Measurements from ENCODE around the gene FGF5. TPM values are rescaled to one million over a fixed set of nuclear protein-coding genes. Genes with fewer than 3 reads are reported as not detected.

Gene FGF5
- total RNA-seq, 1 experiment from 2014 or later = 1.0 TPM

DNA sequence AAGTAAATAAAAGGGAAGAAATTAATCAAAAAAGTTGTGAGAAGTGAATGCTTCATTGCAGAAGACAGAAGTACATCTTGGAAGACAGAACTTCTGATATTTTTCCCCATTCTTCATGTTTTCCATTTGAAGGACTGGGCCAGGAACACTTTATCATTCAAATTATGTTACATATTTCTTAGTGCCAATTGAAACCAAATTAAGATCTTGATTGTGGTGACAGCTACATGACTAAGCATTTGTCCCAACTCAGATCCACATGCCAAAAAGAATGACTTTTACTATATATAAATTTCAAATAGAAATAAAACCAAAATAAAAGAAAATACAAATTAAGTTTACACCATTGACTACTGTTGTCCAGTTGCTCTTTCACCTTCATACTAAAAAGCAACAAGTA lies 14.0 kb upstream of the FGF5 start:
- in situ Hi-C loops (cut with HindIII; ENCODE audit: low sequenced_read_pairs) = no loop called here
- DNase-seq (ENCODE audit: low spot score) = no peak

DNA sequence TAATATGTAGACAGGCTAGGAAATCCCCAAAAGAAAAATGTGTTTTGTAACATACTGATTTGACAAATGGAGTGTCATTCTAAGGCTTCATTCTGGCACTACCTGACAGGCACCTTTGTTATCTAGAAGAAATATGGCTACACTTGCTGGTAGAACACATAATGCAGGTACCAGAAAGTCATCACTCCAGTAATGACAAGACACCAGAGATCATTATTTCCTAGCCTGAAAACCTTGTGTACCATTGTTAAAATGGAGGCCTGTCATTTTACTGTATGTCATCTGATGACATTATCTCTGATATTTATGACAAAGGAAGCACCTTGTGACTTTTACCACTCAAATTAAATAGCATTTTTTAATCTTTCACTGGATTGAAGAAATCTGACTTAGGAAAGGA lies 13.5 kb upstream of the FGF5 start:
- in situ Hi-C loops (cut with HindIII; ENCODE audit: low sequenced_read_pairs) = no loop called here
- DNase-seq (ENCODE audit: low spot score) = no peak

DNA sequence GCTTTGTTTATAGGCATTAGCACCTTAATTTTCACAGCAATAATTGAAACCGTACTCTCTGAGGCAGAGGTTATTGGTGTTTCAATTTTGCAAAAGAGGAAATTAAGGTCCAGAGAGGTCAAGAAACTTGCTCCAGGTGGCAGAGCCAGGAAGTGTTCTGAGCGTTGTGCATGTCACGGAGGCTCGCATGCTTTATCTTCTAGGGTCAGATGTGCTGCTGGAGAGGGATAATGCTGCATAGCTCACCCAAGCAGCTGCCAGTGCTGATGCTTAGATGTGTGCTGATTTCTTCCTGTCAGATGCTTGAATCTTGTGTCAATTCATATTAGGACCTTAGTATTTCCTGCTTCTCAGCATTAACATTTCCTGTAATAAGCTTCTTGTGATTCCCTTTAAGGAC lies 13.0 kb upstream of the FGF5 start:
- no peak for DNase-seq (ENCODE audit: low spot score)
- in situ Hi-C loops (cut with HindIII; ENCODE audit: low sequenced_read_pairs) = no loop called here

DNA sequence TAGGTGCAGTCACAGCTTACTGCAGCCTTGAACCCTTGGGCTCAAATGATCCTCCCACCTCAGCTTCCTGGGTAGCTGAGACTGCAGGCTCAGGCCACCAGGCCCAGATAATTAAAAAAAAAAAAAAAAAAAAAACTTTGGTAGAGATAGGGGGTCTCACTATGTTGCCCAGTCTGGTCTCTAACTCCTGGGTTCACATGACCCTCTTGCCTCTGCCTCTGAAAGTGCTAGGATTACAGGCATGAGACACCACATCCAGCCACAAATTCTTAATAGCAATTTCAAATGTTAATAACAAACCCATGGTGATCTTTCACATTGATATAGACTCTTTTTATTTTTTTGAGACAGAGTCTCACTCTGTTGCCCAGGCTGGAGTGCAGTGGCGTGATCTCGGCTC lies 12.3 kb upstream of the FGF5 start:
- DNase-seq (ENCODE audit: low spot score) = no peak
- in situ Hi-C loops (cut with HindIII; ENCODE audit: low sequenced_read_pairs) = no loop called here

DNA sequence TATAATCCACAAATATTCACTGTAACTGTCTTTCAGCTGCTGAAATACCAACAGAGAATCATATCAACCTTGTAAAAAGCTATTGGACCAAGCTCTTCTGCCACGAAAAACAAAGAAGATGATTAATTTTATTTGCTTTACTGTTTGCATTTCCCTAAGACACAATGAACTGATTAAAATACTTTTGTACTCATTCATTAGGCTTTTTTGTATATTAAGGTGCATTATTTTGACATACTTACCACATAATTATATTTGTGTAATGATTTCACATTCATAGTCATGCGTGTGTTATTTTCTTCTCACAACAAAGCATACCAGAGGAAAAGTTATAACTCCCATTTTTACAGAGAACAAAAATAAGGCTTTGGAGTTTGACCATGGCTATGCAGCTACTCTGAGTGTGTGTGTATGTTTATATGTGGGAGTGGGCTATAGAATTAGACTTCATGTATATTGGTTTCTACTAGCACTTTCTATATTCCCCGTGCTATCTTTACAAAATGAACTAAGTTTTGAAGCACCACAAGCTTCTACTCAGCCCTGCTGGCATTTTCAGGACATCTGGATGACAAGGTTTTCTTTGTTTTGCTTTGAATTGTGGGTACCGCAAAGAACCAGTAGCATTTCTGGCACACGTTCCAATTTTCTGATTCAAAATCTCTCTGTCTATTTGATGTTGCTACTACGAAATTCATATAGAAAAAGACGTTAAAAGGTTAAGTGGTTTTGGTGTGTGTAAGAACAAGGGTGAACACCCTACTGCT lies 11.0 kb upstream of the FGF5 start:
- in situ Hi-C loops (cut with HindIII; ENCODE audit: low sequenced_read_pairs) = no loop called here
- no peak for DNase-seq (ENCODE audit: low spot score)

DNA sequence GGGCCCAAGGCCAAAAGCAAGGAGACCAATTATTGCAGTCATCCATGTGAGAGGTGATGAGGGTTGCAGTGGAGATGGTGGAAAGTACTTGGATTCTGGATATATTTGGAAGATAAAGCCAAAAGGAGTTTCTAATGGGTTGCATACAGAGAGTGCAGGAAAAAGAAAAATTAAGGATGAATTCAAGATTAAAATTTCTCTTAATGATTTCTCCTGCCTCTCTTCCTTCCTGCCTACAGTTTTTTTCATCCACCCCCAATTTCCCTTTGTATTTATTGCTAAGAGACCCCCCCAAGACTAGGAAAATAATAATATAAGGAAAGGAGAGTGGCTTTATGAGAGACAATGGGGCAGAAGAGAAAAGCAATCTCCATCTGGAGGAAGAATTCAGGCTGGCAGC lies 8.6 kb upstream of the FGF5 start:
- no peak for DNase-seq (ENCODE audit: low spot score)
- in situ Hi-C loops (cut with HindIII; ENCODE audit: low sequenced_read_pairs) = no loop called here

DNA sequence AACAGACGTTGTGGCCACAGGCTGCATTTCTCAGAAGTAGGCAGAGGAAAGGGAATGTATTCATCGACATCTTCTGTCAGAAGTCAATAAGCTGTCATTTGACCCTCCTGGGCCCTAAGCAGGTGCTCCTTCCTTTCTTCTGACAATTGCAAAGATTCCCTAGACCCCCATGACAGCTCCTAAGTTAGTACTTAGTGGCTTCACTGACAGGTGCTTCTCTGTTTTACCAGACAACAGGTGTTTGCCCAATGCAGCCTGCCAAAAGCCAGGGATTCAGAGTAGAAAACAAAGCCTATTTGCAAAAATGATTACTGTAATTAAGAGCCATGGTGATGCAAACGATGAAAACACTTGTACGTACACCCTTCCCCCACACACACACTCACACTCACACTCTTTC lies 7.5 kb upstream of the FGF5 start:
- in situ Hi-C loops (cut with HindIII; ENCODE audit: low sequenced_read_pairs) = no loop called here
- DNase-seq (ENCODE audit: low spot score) = no peak

DNA sequence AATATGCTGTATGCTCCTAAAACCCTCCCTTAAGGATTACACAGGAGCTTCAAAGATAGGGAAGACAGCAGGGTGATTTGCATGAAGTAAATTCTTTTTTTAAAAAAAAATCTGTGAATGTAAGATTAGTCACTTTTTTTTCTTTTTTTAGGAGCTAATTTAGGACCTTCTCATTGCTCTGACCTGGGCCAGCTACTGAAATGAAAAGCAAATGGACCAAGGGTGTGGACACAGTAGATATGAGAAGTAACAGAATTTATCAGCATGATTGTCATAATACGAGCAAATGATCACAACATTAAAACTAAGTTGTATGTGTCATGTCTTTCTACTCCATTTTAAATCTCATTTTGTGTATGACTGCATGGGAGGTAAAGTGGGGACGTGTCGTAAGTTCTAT lies 6.6 kb upstream of the FGF5 start:
- in situ Hi-C loops (cut with HindIII; ENCODE audit: low sequenced_read_pairs) = no loop called here
- no peak for DNase-seq (ENCODE audit: low spot score)

DNA sequence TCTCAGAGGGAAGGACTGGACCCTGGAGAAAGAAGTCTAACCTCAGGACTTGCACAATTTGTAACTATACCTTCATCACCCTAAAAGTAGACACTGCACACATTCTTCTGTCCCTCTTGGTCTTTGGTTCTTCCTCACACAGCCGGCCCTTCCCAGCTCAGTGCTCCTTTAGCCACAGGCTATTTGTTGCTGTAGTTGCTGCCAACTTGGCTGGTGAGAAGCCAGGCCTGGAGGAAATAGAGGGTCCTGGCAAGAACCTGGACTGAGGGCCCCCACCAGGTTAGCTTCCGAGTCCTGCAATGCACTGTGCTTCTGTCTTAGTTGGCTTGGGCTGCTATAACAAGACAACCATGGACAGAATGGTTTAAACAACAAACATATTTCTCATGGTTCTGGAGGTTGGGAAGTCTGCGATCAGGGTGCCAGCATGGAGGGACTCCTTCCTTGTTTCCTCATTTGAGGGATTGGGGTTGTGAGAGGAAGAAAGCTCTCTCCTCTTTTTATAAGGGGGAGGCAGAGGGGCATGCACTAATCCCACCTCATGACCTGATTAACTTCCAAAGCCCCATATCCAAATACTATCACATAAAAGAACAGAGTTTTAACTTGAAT lies 4.4 kb upstream of the FGF5 start:
- peak; percentile 84 for DNase-seq (ENCODE audit: low spot score)
- in situ Hi-C loops (cut with HindIII; ENCODE audit: low sequenced_read_pairs) = no loop called here

DNA sequence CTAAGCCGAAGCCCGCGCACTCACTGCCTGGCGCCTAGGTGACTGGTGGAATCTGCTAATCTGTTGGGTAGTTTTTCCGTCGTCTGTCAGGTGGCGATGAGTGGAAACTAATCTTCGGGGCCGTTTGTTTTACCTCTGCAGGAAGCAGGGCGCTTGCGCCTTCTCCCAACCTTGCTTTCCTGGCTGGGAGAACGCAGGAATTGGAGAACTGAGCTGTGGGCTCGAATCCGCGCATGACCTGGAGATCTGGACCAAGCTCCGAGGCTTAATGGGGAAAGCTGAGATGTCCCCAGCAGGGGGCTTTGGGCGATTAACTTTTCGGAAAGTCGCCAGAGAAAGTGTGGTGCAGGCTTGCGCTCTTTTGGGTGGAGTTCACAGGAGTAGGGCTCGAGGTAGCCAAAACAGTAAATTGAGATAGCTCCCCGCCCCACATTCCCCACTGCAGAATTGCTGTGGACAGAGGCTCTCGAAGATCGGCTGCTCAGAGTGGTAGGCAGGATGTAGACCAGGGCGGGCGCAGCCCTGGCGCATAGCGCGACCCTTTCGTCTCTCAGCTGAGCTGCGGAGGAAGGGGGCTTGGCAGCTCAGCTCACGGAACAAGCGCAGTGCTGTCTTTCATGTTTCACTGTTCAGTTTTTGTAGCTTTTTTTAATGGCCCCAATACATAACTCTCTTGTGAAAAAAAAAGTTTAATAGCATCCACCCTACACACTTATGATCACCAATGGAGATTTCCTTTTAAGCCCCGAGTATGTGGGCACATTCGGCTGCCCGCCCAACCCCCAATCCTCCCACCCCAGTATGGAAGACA lies 2.7 kb upstream of the FGF5 start:
- in situ Hi-C loops (cut with HindIII; ENCODE audit: low sequenced_read_pairs) = no loop called here
- peak; percentile 31 for DNase-seq (ENCODE audit: low spot score)

DNA sequence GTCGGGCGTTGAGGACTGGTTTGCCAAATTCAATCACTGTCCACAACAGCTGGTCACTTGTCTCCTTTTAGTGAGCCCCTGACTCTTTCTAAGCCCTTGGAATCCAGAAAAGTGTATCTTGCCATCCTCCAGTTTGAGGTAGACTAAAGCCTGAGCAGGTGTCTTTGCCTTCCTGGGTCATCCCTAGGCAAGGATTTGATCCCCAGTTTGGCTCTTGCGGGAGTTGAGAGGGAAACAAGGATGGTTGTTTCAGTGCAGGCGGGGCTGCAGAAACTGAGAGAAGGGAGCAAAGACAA lies 2.2 kb upstream of the FGF5 start:
- in situ Hi-C loops (cut with HindIII; ENCODE audit: low sequenced_read_pairs) = no loop called here
- no peak for DNase-seq (ENCODE audit: low spot score)

DNA sequence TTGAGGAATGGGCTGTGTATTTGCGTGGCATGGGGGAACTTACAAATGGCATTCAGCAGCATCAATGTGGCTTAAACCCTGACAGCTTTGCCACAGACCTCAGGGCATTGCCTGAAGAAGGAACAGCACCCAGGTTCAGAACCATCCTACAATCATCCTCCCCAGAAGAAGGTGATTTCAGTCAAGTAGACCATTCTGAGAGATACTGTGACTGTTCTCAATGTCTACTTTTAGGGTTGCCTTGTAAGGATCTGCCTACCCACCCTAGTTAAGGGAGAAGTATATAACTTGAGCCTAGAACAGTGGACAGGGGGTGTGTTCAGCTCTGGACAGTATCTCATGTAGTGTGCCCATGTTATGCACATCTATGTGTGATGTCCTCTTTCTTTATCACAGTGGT lies 1.6 kb upstream of the FGF5 start:
- in situ Hi-C loops (cut with HindIII; ENCODE audit: low sequenced_read_pairs) = no loop called here
- peak; percentile 30 for DNase-seq (ENCODE audit: low spot score)

DNA sequence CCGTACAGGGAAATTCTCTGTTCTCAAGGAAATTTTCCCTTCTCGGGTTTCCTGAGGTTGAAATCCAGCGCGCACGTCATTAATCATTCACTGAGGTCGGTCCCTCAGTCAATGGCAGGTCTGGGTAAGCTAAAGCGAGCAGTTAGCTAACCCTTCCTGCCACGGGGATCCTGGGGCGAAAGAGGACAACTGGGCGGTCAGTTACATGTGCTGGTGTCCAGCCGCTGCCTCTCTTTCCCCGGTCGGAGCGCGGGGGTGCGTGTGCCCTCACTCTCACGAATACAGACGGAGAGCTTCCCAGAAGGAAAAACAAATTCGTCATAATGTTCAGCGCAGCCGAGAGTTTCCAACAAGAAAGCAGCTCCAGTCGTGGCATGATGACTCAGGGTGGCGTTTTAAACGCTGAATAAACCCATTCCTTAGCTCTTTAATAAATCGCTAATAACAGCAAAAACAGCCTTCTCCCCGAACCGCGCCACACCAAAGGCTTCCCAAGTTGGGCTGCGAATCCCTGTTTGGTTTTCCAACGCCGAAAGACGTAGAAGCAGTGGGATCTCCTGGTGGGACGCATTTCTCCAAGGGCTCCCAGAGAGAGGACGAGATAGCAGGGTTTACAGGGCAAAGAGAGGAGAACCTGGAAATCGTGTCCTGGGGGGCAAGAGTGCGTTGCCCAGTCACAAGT lies 752 bp upstream of the FGF5 start:
- peak; percentile 74 for DNase-seq (ENCODE audit: low spot score)
- in situ Hi-C loops (cut with HindIII; ENCODE audit: low sequenced_read_pairs) = no loop called here

DNA sequence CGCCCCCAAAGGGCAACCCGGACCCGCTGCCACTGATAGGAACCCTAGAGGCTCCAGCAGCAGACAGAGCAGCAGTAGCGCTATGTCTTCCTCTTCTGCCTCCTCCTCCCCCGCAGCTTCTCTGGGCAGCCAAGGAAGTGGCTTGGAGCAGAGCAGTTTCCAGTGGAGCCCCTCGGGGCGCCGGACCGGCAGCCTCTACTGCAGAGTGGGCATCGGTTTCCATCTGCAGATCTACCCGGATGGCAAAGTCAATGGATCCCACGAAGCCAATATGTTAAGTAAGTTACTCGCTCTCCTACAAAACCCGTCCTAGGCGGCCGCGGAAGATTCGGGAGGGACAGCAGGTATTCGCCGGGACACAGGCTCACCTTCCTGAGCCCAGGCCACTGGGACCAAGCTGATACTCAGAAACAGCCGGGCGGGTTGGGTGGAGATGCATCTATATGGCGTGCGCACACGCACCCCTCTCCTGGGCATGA lies 477 bp downstream of the FGF5 start:
- peak; percentile 74 for DNase-seq (ENCODE audit: low spot score)
- in situ Hi-C loops (cut with HindIII; ENCODE audit: low sequenced_read_pairs) = no loop called here

DNA sequence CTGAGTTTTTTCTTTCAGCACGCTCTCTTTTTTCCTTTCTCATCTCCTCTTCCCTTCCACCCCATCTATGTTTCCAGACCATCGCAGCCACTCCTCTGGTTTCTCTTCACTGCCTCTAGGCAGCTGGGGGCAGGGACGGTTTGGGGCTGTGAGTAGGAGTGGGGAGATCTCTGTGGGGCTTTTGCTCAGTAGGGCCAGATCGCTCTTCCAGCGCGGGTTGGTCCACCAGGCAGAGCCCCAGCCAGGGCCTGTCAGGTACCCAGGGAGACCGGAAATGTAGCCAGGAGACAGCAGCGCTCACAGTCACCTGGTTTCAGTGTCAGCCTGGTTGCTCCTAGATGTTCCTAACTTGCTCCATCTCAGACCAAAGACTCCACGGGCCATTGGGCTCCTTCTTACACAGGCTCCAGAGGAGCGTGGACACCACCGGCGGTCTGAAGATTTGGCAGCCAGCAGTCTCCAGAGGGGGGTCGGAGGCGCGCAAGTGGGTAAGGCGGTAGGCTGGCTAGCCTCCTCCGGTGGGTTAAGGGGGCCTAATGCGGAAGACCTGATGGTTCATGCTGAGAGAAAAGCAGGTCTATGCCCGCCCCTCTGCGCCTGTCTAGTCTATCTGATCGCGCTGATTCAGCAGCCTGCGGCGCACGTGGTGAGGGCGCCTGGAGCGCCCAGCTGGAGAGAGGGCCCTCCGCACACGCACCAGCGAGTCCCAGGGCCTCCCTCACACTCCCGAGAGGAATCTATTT lies 1.8 kb downstream of the FGF5 start:
- peak; percentile 81 for DNase-seq (ENCODE audit: low spot score)
- in situ Hi-C loops (cut with HindIII; ENCODE audit: low sequenced_read_pairs) = no loop called here

DNA sequence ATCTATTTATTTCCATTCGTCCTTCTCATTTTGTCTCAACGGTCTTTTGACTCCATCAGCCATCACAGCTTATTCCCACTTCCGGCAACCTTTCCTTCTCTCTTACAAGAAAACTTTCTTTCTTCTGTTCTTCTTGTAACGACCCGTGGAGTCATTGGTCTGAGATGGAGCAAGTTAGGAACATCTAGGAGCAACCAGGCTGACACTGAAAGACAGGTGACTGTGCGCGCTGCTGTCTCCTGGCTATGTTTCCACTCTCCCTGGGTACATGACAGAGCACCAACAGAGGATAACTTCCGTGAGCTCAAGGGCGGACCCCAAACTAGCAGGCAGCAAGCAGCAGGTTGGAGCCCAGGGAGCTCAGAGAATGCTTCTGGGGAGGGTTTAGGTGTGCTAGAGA lies 2.5 kb downstream of the FGF5 start:
- in situ Hi-C loops (cut with HindIII; ENCODE audit: low sequenced_read_pairs) = no loop called here
- peak; percentile 49 for DNase-seq (ENCODE audit: low spot score)

DNA sequence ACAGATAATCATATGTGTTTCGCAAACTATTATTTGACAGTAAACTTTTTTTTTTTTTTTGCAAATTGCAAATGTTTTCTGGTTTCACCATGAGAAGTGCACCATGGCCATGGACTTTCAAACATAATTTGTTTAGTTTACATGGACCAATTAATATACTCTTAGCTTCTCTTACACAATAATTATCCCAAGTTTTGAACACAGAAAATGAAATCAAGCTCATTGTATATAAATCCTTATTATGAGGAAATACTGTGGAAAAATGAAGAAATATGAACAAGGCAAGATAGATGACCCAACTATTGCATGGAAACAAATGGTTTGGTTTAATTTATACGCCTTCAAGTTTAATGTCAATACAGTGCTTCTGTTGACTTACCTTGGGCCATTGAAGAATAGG lies 3.9 kb downstream of the FGF5 start:
- in situ Hi-C loops (cut with HindIII; ENCODE audit: low sequenced_read_pairs) = no loop called here
- no peak for DNase-seq (ENCODE audit: low spot score)

DNA sequence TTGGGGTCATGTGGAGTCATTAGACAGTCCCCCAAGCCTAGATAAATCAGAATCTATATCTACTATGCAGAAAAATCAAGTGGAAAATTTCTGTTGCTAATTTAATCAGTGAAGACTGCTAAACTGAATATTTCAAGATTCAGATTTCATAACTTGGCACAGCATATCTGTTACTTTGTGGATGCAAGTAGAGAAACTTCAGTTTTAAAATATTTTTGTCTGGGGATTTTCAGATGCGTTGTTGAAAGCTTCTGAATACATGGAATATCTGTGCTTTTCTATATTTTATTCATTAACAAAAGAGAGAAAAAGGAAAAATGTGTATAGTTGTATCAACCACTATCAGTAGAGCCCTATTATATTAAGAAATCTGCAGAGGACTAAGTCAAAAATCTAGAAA lies 4.4 kb downstream of the FGF5 start:
- no peak for DNase-seq (ENCODE audit: low spot score)
- in situ Hi-C loops (cut with HindIII; ENCODE audit: low sequenced_read_pairs) = no loop called here

DNA sequence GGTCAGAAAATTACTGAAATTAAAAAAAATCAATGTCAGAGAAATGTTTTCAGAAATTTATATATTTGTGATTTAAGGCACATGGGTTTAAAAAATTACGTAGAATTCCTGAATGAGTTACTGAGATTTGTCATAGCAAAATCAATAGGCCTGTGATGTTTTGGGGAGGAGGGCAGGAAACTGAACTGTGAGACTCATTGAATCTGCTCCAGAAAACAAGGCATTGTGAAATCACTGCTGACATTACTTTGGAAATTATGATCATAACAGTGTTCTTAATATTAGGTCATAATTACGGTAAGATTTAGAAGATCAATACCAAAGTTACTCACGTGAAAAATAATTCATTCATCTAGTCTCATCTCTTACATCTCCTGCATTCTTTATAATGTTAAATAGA lies 5.3 kb downstream of the FGF5 start:
- no peak for DNase-seq (ENCODE audit: low spot score)
- in situ Hi-C loops (cut with HindIII; ENCODE audit: low sequenced_read_pairs) = no loop called here

Measured in G401 (cell line).